Astrocyte of the spinal cord (primary cell): ENCODE results near the gene PLA2G4D.

Source experiments
- DNase-seq: peaks from one replicate; pipeline ENCODE4 v3.0.0; 2011; ENCODE audit warnings: low read depth, low spot score
- H3K4me3 ChIP-seq: 2 replicates; pipeline ENCODE4 v1.5.1; 2011; ENCODE audit warnings: low read depth, mild to moderate bottlenecking, low read length, moderate library complexity
- in situ Hi-C: cut with HindIII; loops from 2 replicates; pipeline ENCODE4 v1.10.0; 2017; ENCODE audit warnings: low sequenced_read_pairs
- TF ChIP-seq, protein P1 (sequence below): IDR thresholded peaks from 2 replicates; pipeline ENCODE4 v1.5.1; 2012; ENCODE audit warnings: low read depth, mild to moderate bottlenecking, low read length, inconsistent platforms

PLA2G4D gene

DNA sequence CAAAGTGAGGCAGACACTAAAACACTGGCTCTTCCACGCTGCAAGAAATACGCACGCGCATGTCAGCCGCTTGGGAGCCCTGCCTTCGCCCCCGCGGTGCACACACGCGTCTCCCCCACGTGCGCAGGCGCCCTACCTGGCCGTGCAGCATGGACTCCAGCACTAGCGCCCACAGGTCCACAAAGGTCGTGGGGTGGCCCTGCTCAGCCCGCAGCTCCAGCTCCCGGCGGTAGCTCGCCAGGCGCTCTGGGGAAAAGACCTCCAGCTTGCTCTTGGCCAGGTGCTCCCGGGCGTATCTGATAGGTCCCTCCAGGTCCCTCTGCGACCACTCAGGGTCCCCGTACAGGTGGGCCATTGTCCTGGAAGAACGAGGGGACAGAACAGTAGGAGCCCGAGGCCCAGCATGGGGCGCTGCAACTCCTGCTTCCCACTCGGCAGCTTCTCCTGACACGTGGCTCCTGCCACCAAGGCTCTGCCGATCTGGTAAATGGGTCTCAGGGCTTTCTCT is 14.9 kb downstream of the PLA2G4D start:
- H3K4me3 ChIP-seq = no peak overlapping the region
- in situ Hi-C loops = no loop called here
- no peak for DNase-seq
- TF ChIP-seq, protein P1, sequence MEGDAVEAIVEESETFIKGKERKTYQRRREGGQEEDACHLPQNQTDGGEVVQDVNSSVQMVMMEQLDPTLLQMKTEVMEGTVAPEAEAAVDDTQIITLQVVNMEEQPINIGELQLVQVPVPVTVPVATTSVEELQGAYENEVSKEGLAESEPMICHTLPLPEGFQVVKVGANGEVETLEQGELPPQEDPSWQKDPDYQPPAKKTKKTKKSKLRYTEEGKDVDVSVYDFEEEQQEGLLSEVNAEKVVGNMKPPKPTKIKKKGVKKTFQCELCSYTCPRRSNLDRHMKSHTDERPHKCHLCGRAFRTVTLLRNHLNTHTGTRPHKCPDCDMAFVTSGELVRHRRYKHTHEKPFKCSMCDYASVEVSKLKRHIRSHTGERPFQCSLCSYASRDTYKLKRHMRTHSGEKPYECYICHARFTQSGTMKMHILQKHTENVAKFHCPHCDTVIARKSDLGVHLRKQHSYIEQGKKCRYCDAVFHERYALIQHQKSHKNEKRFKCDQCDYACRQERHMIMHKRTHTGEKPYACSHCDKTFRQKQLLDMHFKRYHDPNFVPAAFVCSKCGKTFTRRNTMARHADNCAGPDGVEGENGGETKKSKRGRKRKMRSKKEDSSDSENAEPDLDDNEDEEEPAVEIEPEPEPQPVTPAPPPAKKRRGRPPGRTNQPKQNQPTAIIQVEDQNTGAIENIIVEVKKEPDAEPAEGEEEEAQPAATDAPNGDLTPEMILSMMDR = no peak

DNA sequence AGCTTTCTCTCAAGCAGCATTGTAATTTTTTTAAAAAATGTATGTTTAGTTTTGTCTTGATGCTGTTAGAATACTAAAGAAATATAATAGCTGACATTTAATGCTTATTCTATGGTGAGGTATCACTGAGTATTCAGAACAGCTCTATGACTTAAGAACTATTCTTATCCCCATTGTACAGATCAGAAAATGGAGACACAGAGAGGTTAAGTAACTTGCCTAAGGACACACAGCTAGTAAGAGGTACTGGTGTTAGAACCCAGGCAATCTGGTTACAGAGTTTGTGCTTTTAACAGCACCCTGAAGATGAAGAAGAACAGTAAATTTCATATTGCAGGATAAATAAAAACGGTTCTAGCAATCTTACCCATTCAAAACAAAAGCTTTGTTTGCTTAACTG is 15.5 kb downstream of the PLA2G4D start:
- no peak overlapping the region for H3K4me3 ChIP-seq
- in situ Hi-C loops = no loop called here
- DNase-seq = no peak
- TF ChIP-seq, protein P1 = no peak

DNA sequence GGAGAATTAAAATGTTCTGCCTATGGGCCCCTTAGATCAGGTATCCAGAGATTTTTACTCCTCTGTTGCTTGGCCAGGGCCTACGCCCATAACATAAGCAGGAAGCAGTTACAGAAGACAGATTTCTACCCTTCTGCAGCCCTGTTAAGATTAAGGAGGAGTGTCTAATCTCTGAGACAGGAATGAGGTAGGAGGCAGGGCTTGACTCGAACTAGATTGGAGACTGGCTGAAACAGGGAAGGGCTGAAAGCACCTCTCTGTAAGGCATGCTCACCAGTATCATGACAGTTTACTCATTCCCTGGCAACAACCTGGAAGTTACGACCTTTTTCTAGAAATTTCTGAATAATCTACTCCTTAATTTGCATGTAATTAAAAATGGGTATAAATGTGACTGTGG is 16.7 kb downstream of the PLA2G4D start:
- no peak for DNase-seq
- in situ Hi-C loops = no loop called here
- H3K4me3 ChIP-seq = no peak overlapping the region
- TF ChIP-seq, protein P1 = no peak

DNA sequence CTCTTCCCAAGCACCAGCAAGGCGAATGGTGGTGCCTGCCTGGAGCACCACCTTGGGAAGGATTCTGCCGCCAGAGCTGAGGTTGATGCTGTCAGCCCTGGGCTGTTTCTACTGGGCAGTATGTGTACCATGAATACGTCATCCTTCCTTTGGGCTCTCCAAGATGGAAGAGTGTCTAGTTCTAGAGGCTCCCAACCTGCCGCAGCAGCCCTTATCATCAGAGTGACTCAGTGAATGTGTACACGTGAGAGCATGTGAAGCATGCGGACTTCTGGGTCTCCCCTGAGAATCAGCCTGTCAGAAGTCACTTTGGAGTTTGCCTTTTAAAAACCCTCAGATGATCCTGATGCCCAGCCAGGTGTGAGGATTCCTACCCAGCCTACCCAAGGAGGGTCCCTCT is 20.9 kb downstream of the PLA2G4D start:
- in situ Hi-C loops = no loop called here
- TF ChIP-seq, protein P1 = no peak
- no peak for DNase-seq
- no peak overlapping the region for H3K4me3 ChIP-seq

DNA sequence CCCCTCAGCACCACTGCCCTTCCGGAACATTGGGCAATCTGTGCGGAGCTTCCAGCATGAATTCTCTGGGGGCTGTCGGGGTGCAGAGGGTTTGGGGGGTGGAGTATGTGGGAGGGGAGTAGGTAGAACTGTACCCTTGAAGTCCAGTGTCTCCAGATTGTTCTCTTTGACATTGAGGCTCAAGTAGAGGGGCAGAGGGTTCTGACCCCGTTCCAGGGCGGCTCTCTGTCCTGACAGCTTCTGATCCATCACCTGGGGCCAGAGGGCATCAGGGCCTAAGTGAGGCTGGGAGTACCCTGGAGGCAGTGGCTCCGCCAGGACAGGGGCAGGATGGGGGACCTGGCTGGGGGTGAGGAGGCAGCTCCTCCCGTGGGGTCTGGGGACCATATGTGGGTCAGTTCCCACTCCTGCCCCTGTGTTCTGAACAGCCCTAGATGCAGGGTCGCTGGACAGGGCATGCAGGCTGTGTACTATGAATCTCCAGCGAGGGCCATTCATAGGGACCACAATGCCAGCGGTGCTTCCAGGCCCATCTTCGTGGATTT is 22.1 kb downstream of the PLA2G4D start:
- in situ Hi-C loops = no loop called here
- no peak overlapping the region for H3K4me3 ChIP-seq
- TF ChIP-seq, protein P1 = no peak
- no peak for DNase-seq

DNA sequence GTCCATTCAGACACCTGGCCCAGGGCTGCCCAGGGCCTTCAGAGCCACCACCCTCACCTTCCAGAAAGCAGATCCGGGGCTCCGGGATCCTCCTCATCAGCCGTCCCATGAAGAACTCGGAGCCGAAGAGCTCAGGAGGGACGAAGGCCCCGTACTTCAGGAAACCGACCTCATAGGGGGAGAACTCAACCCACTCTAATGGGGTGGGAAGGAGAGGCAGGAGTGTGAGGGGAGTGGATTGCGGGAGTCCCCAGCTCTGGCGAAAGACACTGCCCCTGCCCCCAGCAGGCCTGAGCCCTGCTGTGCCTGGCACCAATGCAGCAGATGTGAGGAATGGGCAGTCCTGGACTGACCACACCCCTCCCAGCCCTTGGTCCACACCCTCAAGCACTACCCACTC is 22.6 kb downstream of the PLA2G4D start:
- TF ChIP-seq, protein P1 = no peak
- in situ Hi-C loops = no loop called here
- no peak overlapping the region for H3K4me3 ChIP-seq
- DNase-seq = no peak

DNA sequence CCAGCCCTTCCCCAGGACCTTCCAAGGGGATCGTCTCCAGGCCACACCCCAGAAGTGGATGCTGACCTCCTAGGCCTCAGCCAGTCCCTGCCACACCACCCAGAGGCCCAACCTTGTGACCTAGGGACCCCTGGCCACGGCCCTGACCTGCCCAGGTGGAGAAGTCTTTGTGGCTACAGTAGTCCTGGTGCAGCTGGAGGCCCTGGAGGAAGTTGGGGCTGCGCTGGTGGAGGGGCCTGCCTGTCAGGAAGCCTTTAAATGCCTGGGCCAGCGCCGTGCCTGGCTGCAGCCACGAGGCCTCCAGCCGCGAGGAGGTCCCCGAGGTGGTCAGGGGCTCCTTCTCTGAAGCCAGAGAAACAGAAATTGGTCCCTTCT is 23.4 kb downstream of the PLA2G4D start:
- in situ Hi-C loops = no loop called here
- TF ChIP-seq, protein P1 = no peak
- H3K4me3 ChIP-seq = no peak overlapping the region
- no peak for DNase-seq
